Body of pancreas (tissue), 4 donors: Measurements from ENCODE around the gene GJA8.

Experiments
- POLR2A ChIP-seq, 3 donors: fragments of 450-650 bp; IDR thresholded peaks; one replicate each; pipeline ENCODE4 v1.6.1; 2016; ENCODE audit warnings: antibody characterized with exemption in 3 of 3, mild to moderate bottlenecking in 2 of 3
- TF ChIP-seq, protein P1 (sequence below), 7 experiments: fragments of 450-650 bp in 4 of 7; fragments of 200-600 bp in 3 of 7; sonication (generic) in 3 of 7; IDR thresholded peaks; one replicate each; pipeline ENCODE4 v1.5.1; 2016 to 2019; ENCODE audit warnings: antibody characterized with exemption in 7 of 7

DNA sequence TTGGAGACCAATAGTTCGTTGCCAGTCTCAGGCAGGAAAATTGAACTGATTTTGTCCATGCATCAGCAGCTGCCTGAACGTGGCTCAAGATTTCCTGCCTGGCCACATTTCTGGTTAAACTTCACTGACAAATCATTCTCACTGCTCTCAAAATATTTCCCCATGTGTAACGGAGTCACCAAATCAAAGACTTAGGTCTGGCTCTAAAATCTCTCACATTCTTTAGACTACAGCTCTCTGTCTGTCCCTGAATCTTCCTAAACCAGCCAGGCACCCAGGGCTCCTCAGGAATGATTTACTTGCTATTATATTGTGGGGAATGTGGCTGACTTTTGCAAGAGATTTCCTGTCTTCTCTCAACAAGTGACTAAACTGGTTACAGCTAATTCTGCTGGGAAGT is 49.2 kb upstream of the GJA8 start:
- no peak for TF ChIP-seq POLR2A (IDR thresholded peaks at IDR 0.05)
- TF ChIP-seq, protein P1, sequence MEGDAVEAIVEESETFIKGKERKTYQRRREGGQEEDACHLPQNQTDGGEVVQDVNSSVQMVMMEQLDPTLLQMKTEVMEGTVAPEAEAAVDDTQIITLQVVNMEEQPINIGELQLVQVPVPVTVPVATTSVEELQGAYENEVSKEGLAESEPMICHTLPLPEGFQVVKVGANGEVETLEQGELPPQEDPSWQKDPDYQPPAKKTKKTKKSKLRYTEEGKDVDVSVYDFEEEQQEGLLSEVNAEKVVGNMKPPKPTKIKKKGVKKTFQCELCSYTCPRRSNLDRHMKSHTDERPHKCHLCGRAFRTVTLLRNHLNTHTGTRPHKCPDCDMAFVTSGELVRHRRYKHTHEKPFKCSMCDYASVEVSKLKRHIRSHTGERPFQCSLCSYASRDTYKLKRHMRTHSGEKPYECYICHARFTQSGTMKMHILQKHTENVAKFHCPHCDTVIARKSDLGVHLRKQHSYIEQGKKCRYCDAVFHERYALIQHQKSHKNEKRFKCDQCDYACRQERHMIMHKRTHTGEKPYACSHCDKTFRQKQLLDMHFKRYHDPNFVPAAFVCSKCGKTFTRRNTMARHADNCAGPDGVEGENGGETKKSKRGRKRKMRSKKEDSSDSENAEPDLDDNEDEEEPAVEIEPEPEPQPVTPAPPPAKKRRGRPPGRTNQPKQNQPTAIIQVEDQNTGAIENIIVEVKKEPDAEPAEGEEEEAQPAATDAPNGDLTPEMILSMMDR (IDR thresholded peaks at IDR 0.05), result no peak
